GM18858 (cell line): ENCODE results near the gene ZFHX3.

Source experiments
- ATAC-seq: cut with Tn5 transposase; IDR thresholded peaks from one replicate; pipeline ENCODE4 v1.9.1; 2021; ENCODE audit not compliant: unreplicated experiment

ZFHX3 gene

GRCh38 chr16:72785171-72785570, 262.8 kb downstream of the ZFHX3 start:
- no peak for ATAC-seq

- ATAC-seq, result no peak
Measured at GRCh38 chr16:72783716-72784318, 264.1 kb downstream of the ZFHX3 start.

- no peak for ATAC-seq
Measured at GRCh38 chr16:72769876-72770275, 278.1 kb downstream of the ZFHX3 start.

- ATAC-seq, result no peak
Measured at GRCh38 chr16:72768591-72768990, 279.3 kb downstream of the ZFHX3 start.

- no peak for ATAC-seq
Measured at GRCh38 chr16:72766506-72766905, 281.4 kb downstream of the ZFHX3 start.

GRCh38 chr16:72764015-72764654, 283.8 kb downstream of the ZFHX3 start:
- no peak for ATAC-seq

GRCh38 chr16:72760581-72760980, 287.3 kb downstream of the ZFHX3 start:
- no peak for ATAC-seq

- ATAC-seq, result no peak
Measured at GRCh38 chr16:72753881-72754280, 294.0 kb downstream of the ZFHX3 start.

GRCh38 chr16:72752004-72752695, 295.8 kb downstream of the ZFHX3 start:
- no peak for ATAC-seq

- ATAC-seq, result no peak
Measured at GRCh38 chr16:72751076-72751475, 296.9 kb downstream of the ZFHX3 start.

GRCh38 chr16:72749091-72749490, 298.8 kb downstream of the ZFHX3 start:
- ATAC-seq, result no peak

- no peak for ATAC-seq
Measured at GRCh38 chr16:72744076-72744793, 303.7 kb downstream of the ZFHX3 start.

- ATAC-seq, result peak; percentile 79
Measured at GRCh38 chr16:72743011-72743761, 304.7 kb downstream of the ZFHX3 start.

- no peak for ATAC-seq
Measured at GRCh38 chr16:72740347-72740746, 307.6 kb downstream of the ZFHX3 start.

- no peak for ATAC-seq
Measured at GRCh38 chr16:72739577-72739976, 308.4 kb downstream of the ZFHX3 start.

- no peak for ATAC-seq
Measured at GRCh38 chr16:72736074-72736473, 311.9 kb downstream of the ZFHX3 start.
